GM19395 (cell line): Measurements from ENCODE around the gene ACSL6.
A peak's percentile ranks its signal among the peaks of the same experiment; 100 is the strongest.

ENCODE experiments used
- ATAC-seq: cut with Tn5 transposase; IDR thresholded peaks from one replicate; pipeline ENCODE4 v1.9.1; 2021; ENCODE audit warnings: mild to moderate bottlenecking, moderate library complexity; ENCODE audit not compliant: unreplicated experiment

The ACSL6 gene

DNA sequence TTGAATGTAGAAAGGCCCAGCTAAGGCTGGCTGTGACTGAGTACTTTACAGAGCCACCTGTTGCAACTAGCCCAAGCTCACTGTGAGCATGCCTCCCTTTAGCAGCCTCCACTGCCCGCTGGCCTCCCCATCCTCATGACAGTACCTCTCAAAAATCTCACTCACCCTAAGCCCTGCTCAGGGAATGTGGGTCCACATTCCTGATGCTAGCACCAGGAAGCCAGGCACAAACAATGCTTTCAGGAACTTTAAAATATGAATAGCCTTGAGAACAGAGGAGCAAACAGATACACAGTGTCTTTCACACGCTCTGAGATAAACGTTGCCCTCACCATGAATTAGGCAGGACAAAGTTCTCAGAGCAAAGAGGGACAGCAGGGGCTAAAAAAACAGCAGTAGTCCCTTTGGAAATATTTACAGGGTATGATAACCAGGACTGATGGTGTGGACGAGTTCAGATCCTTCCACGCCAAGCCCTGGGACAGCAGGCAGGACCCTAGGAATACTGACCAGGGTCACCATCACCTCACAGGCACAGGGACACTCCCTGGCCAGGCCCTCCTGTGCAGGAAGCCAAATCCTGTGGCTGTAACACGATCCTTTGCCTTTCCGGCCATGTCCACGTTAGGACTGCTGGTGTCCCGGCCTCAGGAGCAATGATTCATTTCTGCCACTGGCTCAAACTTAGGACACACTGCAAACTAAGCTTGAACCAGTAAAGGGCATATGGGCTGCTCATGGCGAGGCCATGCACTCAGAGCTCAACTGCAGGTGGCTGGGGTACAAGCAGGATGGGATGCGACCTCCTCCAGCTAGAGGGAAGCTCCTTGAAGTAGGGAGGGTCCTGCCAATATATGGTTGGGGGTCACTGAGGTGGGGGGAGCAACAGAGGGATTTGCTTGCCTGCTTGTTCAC lies 9.6 kb downstream of the ACSL6 start:
- ATAC-seq, result no peak

DNA sequence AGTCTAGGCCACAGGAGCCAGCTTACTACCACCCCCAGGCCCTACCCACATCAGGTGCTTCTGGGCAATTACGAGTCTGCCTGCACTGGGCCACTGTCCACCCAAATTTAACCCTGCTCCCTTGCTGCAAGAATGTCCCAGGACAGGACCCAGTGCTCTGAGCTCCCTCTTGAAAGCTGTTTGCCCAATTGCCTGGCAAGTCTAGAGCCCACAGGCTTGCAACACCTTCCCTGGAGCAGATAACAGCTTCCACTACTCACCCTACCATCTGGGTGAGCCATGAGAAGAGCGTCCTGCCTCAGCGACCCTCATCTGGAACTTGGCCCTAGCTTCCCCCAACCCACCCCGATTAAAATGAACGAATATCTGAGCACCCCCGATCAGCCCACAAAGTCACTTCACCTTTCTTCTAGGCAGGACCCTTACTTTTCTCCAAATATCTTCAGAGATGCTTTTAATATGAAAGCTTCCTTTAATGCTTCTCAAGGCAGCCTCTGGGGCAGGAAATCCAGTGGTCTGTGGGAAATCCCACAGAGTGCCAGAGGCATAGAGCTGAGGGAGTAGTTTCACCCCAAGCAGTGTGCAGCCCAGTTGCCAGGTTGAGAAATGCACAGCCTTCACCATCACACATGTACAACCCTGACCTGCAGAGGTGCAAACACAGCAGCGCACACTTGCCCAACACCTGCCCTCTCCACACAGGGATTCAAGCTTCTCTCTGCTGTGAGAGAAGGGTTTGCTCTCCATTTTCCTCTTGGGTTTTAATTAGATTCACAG lies 10.6 kb downstream of the ACSL6 start:
- ATAC-seq, result no peak

DNA sequence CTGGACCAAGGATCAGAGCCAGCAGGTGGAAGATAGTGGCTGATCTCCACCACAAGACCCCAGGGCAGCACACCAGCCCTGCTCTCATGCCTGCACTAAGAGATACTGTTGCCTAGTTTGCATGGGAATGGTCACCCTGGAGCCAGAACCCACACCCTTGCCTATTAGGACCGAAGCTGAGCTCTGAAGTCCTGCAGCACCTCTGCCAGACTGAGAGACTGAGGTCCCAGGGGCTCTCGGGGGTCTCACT lies 11.3 kb downstream of the ACSL6 start:
- no peak for ATAC-seq

DNA sequence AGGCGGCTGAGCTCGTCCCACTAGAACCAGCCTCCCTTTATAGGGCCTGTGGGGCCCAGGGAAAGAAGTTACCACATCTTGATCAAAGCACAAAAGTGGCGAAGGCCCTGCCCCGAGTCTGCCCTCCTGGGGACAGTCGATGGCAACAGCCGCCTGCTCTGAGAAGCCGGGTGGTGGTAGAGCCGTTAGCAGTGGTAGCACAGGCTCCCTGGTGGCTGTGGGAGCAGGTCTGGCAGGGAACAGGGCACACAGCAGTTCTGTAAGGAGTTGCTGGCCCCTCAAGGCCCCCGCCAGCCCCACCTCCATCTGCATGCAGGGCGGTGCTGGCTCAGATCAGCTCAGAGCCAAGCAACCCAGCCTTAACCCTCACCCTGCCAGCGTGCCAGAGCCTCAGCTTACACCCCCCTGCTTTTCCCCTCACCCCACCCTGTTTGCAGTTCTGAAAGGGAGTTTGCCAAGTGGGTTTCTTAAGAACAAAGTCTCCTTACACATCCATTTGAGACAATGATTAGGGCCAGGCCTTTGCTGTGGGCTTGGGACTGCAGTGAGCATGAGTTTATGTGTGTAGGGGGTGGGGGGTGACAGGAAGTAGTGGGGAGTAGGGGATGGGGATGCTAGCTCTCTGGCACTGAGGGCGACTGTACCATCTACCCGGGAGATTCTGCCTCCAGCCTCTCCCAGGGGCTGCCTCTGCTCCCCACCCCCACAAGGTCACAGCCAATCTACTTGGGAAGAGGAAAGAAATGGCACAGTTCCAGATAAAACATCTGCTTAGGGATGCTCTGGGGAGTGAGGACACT lies 11.8 kb downstream of the ACSL6 start:
- no peak for ATAC-seq

DNA sequence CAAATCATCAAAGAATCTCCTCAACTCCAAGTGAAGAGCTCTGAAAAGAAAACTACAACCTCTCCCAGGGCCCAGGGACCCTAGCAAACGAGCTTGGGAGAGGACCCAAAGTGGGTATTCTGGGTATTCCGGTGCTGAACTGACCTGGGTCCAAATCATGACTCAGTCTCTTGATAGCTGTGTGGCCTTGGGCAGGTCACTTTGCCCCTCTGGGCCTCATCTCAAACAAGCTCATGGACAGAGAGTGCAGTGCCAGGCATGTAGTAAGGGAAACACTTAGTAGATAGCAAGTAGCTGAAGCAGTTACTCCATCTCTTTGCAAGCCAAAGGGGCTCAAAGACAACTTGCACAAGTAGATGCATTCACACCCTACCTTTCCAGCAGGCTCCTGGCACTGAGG lies 12.4 kb downstream of the ACSL6 start:
- no peak for ATAC-seq

DNA sequence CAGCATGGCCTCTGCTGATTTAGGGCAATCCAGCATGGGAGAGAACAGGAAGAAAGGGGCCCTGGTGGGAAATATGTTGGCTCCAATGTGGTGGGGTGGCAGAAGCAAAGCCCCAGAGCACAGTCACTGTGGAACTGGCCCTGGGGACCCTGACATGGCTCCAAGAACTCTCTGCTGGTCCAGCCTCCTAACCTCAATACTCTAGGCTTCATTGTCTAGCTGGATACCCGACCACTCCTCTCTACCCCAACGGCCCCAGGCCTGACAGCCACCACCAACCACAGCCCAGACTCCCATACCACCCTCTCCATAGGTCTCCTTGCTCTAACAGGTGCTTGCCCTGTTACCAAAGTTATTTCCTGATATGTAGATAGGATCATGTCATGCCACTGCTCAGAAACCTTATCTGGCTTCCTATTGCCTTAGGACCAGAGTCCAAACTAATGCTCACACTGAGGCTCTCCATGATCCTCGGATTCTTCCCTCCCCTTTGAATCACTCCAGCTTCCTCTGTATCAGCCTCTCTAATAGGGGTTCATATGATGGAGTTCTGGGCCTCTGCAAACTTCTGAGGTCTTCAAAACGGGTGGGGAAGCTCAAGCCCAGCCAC lies 12.9 kb downstream of the ACSL6 start:
- no peak for ATAC-seq

DNA sequence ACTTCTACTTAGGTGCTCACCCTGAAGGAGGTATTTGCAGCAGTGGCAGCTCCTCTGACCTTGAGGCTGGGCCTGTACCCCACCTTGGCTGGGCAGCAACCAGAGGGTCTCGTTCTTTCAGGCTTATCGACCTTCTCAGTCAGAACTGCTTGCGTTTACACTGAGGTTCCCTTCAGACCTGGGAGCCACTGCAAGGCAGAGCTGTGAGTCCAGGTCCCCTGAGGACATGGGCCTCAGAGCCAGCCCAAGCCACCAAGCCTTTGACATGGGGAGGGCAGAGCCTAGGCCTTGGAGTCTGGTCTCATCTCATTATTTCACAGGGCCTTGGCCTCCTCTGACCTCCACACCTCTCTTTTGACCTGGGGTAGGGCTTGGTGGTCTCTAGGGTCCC lies 13.7 kb downstream of the ACSL6 start:
- no peak for ATAC-seq

DNA sequence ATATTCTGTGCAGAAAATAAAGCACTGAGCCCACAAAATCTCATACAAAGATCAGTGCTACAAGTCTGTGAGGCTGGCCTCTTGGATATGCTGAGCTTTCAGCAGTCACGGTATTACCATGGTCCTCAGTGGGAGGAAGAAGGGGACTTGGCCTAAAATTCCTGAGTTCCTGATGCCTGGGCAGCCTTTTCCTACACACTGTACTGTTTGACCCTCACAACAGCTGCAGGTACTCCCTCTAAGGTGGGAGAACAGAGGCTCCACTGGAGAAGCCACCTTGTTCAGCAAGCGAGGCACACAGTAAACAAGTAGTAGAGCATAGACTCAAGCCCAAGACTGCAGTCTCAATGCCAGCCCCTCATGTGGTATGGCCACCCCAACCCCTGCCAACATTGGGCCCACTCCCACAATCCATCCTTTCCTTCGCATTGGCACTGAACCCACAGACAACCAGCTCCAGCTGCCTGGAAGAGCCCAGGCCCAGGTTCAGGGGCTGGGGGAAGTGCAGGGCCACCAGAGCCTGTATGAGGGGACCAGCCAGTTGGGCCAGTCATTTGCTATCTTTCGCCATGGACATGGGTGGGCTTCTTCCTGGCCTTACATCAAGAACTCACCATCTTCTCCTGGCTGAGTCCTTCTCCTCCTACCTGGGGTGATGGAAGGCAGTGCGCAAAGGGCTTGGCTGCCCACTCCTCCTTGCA lies 14.3 kb downstream of the ACSL6 start:
- ATAC-seq, result no peak

DNA sequence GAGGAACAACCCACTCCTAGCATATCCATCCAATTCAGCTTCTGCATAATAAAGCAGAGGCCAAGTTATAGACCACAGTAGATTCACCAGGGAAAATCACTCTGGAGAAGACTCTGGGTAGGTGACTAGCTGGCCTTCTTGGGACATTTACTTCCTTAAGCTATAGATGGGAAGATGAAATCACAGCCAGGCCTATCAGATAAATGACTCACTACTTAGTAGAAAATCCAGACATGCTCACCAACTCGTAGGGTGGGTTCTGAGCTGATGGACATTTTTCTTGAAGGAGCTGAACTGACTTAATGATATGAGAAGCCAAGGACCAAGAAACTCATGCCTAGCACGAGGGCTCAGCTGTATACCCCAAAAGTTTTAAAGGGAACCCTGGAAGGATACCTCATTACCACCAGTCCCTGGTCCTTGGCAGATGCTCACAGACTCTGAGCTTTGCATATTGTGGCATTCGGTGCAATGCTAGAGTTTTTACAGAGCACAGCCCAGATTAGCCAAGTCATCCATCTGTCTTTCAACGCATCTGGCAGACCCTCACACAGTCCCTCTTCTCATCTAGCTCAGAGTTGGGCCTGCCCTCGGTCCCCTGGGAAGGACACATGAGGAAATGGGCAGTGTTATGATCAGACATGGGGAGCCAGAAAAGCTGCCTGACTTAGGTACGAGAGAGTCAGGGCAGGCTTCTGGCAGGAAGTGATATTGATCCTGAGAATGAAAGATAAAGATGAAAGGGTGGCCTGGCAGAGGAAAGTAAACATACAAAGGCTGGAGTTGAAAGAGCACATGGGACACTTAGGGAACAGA lies 15.0 kb downstream of the ACSL6 start:
- peak; percentile 47 for ATAC-seq

DNA sequence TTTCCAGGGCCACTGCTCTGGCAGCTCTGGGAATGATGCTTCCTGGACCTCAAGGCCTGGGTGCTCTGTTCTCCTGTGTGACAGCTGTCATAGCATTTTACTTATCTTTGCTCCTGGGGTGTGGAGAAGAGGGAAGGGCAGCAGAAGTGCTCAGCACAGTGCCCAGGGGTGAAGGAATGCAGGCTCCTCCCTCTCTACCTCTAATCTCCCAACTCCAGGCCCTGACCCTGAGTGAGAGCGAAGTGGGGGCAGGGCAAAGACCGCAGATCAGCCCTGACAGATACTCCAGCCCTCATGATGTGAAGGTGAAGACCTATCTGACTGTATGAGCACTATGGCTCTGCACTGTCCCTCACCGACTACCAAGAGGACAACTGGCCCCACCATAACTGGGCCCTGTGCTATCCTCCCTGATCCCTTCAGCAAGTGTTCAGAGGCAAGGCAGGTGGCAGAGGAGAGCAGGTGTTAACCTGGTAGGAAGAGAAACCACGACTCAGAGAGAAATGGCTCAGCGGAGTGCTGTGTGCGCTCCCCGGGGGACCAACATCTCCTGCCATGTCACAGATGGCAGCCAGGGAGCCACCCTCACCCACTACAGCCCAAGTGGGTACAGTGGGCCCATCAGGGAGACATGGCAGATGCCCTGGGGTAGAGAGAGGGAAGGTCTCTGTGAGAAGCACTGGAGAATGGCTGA lies 16.8 kb downstream of the ACSL6 start:
- no peak for ATAC-seq

DNA sequence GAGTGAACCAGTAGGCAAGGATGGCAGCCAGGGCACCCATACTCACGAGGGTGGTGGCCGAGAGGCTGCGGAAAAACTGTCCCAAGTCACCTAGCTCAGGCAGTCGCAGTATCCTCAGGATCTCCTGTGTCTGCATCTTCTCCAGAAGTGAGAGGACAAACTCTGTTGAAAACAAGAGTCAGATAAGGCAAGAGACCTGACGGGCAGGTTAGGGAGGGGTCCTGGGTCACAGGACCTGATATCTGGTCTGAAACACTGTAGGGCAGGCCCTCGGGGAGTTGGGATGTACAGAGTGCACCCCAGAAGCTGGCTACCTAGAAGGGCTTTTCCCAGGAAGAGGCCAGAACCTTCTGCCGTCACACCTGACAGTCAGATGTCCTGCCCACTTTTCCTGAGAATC lies 17.4 kb downstream of the ACSL6 start:
- ATAC-seq, result no peak

DNA sequence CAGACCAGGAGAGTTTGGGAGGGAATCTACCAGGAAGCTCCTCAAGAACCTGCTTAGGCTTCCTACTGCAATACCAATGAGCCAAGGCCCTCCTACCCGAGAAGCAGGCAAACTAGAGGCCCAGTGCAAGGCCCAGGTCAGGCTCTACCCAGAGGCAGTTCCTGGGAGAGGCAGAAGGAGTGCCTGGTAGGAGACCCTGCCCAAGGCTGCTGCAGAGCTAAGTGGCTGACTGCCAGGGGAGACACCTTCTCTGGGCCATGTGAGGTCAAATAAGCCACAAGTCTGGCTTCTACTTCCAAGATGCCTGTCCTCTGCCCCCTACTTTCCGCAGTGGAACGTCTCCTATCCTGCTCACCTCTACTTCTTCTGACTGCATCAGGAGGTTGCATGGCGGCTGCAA lies 17.8 kb downstream of the ACSL6 start:
- ATAC-seq, result no peak

DNA sequence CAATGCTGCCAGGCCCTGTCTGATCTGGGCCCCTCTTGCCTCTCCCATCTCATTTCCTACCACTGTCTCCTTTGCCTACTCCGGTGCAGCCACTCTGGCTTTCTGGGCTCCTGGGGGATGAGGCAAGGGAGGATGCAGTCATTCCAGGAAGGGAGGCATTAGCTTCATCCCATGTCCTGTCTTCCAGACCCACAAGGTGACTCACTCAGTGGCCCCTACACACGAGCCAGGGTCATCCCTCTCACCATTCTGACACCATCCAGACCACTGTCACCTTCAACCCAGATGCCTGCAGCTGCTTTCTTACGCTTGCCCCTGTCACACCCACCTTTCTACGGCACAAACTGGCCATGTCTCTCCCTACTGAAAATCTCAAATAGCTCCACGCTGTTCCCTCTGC lies 19.1 kb downstream of the ACSL6 start:
- no peak for ATAC-seq

DNA sequence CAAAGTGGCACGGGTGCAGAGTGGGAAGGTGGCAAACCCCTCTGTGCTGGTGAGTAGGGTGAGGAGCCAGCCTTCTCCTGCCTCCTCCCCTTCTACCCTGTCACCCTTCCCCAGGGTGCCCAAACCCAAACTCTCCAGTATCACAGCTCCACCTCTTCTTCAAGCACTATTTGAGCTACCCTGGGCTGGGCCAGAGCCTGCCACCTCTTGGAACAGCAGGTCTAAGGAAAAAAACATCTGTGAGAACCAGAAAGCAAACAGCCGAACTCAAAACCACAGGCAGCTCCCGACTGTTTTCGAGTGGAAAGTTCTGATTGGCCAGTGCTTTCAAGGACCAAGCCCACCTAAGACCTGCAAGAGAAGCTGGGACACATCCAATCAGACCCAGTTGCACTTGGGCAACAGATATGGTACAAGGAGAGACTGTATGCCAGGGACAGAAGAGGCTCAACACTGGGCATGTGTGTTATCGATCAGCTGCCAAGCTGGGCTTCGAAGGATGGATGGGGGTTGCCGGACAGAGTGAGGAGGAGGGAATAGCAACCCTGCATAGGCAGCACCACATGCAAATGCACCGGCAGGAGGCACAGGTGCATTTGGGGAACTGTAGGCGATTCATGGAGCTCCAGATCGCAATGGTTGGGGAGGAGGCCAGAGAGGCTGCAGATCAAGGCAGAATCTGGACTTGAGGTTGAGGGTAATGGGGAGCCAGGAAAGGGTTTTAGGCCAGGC lies 19.7 kb downstream of the ACSL6 start:
- no peak for ATAC-seq

DNA sequence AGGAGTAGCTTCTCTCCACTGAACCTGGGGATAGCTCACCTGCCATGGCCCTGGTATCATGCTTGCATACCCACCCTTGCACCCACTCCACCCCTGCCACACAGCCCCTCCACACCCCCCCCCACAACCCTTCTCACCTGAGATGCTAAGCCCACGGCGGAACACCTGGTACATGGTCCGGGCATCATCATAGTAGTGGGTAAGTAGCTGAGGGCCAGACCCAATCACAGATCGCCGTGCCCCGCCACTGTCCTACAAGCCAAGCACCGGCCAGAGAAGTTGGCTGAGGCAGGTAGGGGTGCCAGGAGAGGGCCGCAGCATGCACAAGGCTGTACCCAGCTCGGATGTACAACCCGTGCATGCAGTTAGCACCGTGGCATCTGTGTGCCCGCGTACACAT lies 20.7 kb downstream of the ACSL6 start:
- ATAC-seq, result no peak

DNA sequence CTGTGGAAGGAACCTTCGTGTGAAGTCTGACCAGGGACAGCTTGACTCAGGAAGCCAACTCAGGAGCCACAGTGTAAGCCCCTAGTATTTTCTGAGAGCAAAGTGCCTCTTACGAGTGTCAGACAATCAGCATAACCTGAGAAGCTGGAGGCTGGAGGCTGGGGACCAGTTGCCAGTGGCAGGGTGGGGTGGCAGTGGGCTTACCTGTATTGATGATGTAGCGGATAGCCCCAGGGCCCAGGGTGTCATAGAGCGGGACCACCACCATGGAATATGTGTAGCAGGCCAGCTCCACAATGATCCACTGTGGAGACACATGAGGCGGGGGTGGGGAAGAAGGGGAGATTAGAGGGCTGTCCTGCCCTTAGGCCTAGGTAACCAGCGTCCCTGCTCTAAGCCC lies 22.9 kb downstream of the ACSL6 start:
- no peak for ATAC-seq

DNA sequence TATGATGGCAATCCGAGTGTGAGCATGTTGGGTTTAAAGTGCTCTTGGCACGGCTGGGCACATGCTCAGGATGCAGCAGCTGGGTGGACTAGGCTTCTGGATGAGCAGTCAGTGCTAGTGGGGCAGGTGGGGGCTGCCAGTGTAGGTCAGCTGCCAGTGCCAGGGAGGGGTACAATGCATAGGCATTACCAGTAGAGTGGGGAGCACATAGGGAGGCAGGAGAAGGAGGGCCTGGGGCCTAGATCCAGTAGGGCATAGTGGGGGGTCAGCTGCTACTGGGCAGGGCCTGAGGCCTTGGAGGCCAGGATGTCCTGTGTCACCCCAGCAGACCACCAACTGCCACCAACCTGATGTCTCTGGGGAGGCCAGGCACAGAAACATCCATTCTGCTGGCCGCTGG lies 24.2 kb downstream of the ACSL6 start:
- no peak for ATAC-seq

DNA sequence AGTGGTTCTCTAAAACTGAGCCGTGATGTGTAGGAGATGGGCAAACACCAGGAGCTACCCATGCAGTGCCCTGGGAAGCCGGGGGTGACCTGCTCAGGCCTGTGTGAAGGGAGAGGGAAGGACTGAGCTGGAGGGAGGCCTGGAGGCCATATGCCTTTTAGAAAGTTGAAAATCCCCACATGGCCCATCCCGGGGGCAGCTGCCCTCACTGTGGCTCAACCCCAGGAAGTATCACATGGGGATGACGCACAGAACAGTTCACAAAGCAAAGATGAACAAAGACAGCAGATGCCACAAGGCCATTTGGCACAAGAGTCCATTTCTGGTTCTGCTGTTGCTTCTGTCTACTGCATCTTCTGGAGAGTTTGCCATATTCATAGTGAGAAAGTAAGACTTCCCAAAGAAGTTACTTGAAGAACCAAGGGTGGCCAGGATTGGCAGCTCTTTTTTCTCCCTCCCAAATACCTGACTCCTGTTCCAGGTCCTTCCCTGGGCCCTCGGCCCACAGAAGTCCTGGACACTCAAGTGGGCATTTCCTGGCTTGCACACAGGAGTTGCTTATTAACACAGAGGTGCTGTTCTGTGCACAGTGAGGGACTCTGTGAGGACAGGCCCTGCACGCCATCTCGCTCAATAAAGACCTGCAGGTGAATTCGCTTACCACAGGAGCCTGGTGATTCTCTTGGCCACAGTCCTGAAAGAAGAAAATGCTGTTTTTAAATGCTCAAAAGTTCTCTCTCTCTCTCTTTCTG lies 25.1 kb downstream of the ACSL6 start:
- ATAC-seq, result no peak
